ENCODE data around the gene SLC22A8.

DNA sequence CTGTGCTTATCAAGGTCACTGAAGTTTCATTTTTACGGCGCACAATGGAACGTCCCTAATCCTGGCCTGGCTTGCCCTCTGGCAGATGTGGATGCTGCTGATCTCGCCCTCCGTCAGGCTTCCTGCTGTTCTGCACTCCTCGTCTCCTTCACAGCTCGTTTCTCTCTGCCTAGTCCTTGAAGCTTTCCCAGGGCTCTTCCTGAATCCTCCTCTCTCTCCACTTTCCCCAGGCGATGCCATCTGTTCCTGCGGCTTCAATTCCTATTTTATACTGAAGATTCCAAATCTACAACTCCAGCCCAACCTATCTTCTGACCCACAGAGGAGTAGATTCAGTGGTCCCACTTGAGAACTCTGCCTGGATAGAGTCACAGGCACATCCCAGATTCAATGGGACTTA lies 14.2 kb downstream of the SLC22A8 start:
- TF ChIP-seq, protein P1, sequence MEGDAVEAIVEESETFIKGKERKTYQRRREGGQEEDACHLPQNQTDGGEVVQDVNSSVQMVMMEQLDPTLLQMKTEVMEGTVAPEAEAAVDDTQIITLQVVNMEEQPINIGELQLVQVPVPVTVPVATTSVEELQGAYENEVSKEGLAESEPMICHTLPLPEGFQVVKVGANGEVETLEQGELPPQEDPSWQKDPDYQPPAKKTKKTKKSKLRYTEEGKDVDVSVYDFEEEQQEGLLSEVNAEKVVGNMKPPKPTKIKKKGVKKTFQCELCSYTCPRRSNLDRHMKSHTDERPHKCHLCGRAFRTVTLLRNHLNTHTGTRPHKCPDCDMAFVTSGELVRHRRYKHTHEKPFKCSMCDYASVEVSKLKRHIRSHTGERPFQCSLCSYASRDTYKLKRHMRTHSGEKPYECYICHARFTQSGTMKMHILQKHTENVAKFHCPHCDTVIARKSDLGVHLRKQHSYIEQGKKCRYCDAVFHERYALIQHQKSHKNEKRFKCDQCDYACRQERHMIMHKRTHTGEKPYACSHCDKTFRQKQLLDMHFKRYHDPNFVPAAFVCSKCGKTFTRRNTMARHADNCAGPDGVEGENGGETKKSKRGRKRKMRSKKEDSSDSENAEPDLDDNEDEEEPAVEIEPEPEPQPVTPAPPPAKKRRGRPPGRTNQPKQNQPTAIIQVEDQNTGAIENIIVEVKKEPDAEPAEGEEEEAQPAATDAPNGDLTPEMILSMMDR (conservative IDR thresholded peaks at IDR 0.05; ENCODE audit: low read depth, low read length) = no peak
- no peak for TF ChIP-seq EZH2 (IDR thresholded peaks at IDR 0.05; ENCODE audit: borderline replicate concordance, low read depth, low read length, poor library complexity, severe bottlenecking)

All from A673 (cell line).